Caco-2 (cell line): ENCODE data around the gene FAM110A. TPM values are rescaled to one million over a fixed set of nuclear protein-coding genes. Genes with fewer than 3 reads are reported as not detected.

Experiments
- BruUV-seq: library from RNA; stranded (reverse); fragments of 400-500 nt; replicated peaks from 2 replicates; lab custom pipeline; 2021; lab: Mats Ljungman, UMichigan
- CTCF ChIA-PET: fragments of 300-600 bp; sonication (Branson Sonifier 250); formaldehyde crosslinking; loops from one replicate; lab custom pipeline; 2022; ENCODE audit warnings: antibody characterized with exemption; lab: Charles Lee
- POLR2A ChIA-PET: fragments of 300-600 bp; sonication (Branson Sonifier 250); formaldehyde crosslinking; loops from one replicate; lab custom pipeline; 2022; ENCODE audit warnings: antibody characterized with exemption; lab: Charles Lee
- DNase-seq, 2 experiments: peaks; one replicate each; pipeline versions ENCODE4 v3.0.0 to v3.0.0-alpha.2; 2020 to 2022
- H3K27me3 ChIP-seq: replicated peaks from 2 replicates; pipeline ENCODE4 v1.6.0; 2011; ENCODE audit warnings: low read length; ENCODE audit not compliant: control insufficient read depth, insufficient read depth
- H3K36me3 ChIP-seq: 2 replicates; pipeline ENCODE4 v1.5.1; 2011; ENCODE audit warnings: low read length; ENCODE audit not compliant: control insufficient read depth, insufficient read depth
- H3K4me1 ChIP-seq: fragments of 250-450 bp; sonication (Bioruptor Pico); 2 replicates; pipeline ENCODE4 v1.5.1; 2020; ENCODE audit warnings: mild to moderate bottlenecking
- H3K4me3 ChIP-seq: 2 replicates; pipeline ENCODE4 v1.5.1; 2011; ENCODE audit warnings: low read depth, mild to moderate bottlenecking, control low read depth, low read length
- H3K9me3 ChIP-seq: fragments of 250-450 bp; sonication (Bioruptor Pico); 2 replicates; pipeline ENCODE4 v1.5.1; 2020; ENCODE audit warnings: mild to moderate bottlenecking, moderate library complexity
- H3K27ac Mint-ChIP-seq: one replicate; pipeline ENCODE4 v1.8.0; 2022; ENCODE audit warnings: mixed read lengths; ENCODE audit not compliant: unreplicated experiment
- H3K27me3 Mint-ChIP-seq: one replicate; pipeline ENCODE4 v1.8.0; 2022; ENCODE audit warnings: mixed read lengths; ENCODE audit not compliant: insufficient read depth, unreplicated experiment
- H3K36me3 Mint-ChIP-seq: one replicate; pipeline ENCODE4 v1.8.0; 2022; ENCODE audit warnings: mild to moderate bottlenecking, mixed read lengths; ENCODE audit not compliant: insufficient read depth, unreplicated experiment
- H3K4me1 Mint-ChIP-seq: one replicate; pipeline ENCODE4 v1.8.0; 2022; ENCODE audit warnings: low read depth, mixed read lengths; ENCODE audit not compliant: unreplicated experiment
- H3K4me3 Mint-ChIP-seq: one replicate; pipeline ENCODE4 v1.8.0; 2022; ENCODE audit warnings: mild to moderate bottlenecking, moderate library complexity, mixed read lengths; ENCODE audit not compliant: unreplicated experiment
- H3K9me3 Mint-ChIP-seq: one replicate; pipeline ENCODE4 v1.8.0; 2022; ENCODE audit warnings: mixed read lengths; ENCODE audit not compliant: unreplicated experiment
- CTCF ChIP-seq, 2 experiments: fragments of 200-600 bp in 1 of 2; IDR thresholded peaks; 1 replicate in 1 of 2; 2 replicates in 1 of 2; pipeline versions ENCODE4 v1.5.1 to v1.8.0; 2011 to 2022; ENCODE audit warnings: antibody characterized with exemption in 1 of 2, control low read depth in 1 of 2, inconsistent platforms in 1 of 2, low read depth in 1 of 2, low read length in 1 of 2, mild to moderate bottlenecking in 1 of 2, moderate library complexity in 1 of 2; ENCODE audit not compliant: insufficient read depth in 1 of 2, severe bottlenecking in 1 of 2, unreplicated experiment in 1 of 2
- intact Hi-C: fragments of 100-400 bp; cut with micrococcal nuclease; formaldehyde crosslinking; loops from one replicate; pipeline ENCODE4 v1.10.0; 2022; ENCODE audit not compliant: unreplicated experiment
- total RNA-seq: library from RNA; stranded (reverse); gene quantifications from 2 replicates; pipeline ENCODE4 v1.2.3, GENCODE V29; 2022

The FAM110A gene
- total RNA-seq, 1 experiment from 2014 or later: 18.4 TPM

GRCh38 chr20:873875-874607, 40.5 kb downstream of the FAM110A start:
- TF ChIP-seq CTCF (IDR thresholded peaks at IDR 0.05; ENCODE audit: insufficient read depth in 1 of 2, low read depth in 1 of 2, low read length in 1 of 2, severe bottlenecking in 1 of 2, unreplicated experiment in 1 of 2): no peak
- Mint-ChIP-seq H3K36me3 (no peaks in the 10 kb centered on the region), H3K27me3 (peaks cover 10% of the 10 kb centered on the region), H3K27ac (no peak overlapping the region), H3K9me3 (no peaks in the 10 kb centered on the region), H3K4me3 (no peak overlapping the region), H3K4me1 (no peaks in the 10 kb centered on the region)
- CTCF ChIA-PET: no interaction called here
- Histone ChIP-seq H3K9me3 (no peaks in the 10 kb centered on the region), H3K4me3 (no peak overlapping the region), H3K4me1 (no peaks in the 10 kb centered on the region), H3K27me3 (no peaks in the 10 kb centered on the region), H3K36me3 (no peaks in the 10 kb centered on the region)
- no peak for DNase-seq
- BruUV-seq: no TSS peak
- intact Hi-C loops: loop anchor here (10.0 kb wide), 1 partner anchor 81 kb away; no protein-coding TSS in a partner anchor
- POLR2A ChIA-PET: no interaction called here

- ChIA-PET CTCF (no interaction called here), POLR2A (no interaction called here)
- H3K4me3 ChIP-seq: no peak overlapping the region
- no peak for DNase-seq
- no TSS peak for BruUV-seq
- no peaks in the 10 kb centered on the region for H3K27me3 ChIP-seq
- no peaks in the 10 kb centered on the region for H3K4me1 Mint-ChIP-seq
- peaks cover 5% of the 10 kb centered on the region for H3K27me3 Mint-ChIP-seq
- H3K4me3 Mint-ChIP-seq: no peak overlapping the region
- no peaks in the 10 kb centered on the region for H3K36me3 Mint-ChIP-seq
- intact Hi-C loops: loop anchor here (10.0 kb wide), 1 partner anchor 80 kb away; no protein-coding TSS in a partner anchor
- no peak overlapping the region for H3K27ac Mint-ChIP-seq
- H3K4me1 ChIP-seq: no peaks in the 10 kb centered on the region
- no peaks in the 10 kb centered on the region for H3K36me3 ChIP-seq
- no peak for TF ChIP-seq CTCF (IDR thresholded peaks at IDR 0.05; ENCODE audit: insufficient read depth in 1 of 2, low read depth in 1 of 2, low read length in 1 of 2, severe bottlenecking in 1 of 2, unreplicated experiment in 1 of 2)
- H3K9me3 ChIP-seq: no peaks in the 10 kb centered on the region
- H3K9me3 Mint-ChIP-seq: no peaks in the 10 kb centered on the region
These were observed 41.6 kb downstream of the FAM110A start for GRCh38 chr20:875115-875514.

GRCh38 chr20:877814-878213, 44.3 kb downstream of the FAM110A start:
- Histone ChIP-seq H3K36me3 (no peaks in the 10 kb centered on the region), H3K27me3 (no peaks in the 10 kb centered on the region), H3K9me3 (no peaks in the 10 kb centered on the region), H3K4me3 (no peak overlapping the region), H3K4me1 (no peaks in the 10 kb centered on the region)
- Mint-ChIP-seq H3K27me3 (peaks cover 8% of the 10 kb centered on the region), H3K27ac (no peak overlapping the region), H3K4me1 (no peaks in the 10 kb centered on the region), H3K9me3 (no peaks in the 10 kb centered on the region), H3K36me3 (no peaks in the 10 kb centered on the region), H3K4me3 (no peak overlapping the region)
- ChIA-PET POLR2A (no interaction called here), CTCF (no interaction called here)
- no TSS peak for BruUV-seq
- TF ChIP-seq CTCF (IDR thresholded peaks at IDR 0.05; ENCODE audit: insufficient read depth in 1 of 2, low read depth in 1 of 2, low read length in 1 of 2, severe bottlenecking in 1 of 2, unreplicated experiment in 1 of 2): no peak
- DNase-seq: no peak
- intact Hi-C loops: loop anchor here (10.0 kb wide), 1 partner anchor 77 kb away; no protein-coding TSS in a partner anchor
